ENCODE measurements around the gene PRKAR2A.

PRKAR2A gene

GRCh38 chr3:48847504-48848423 is at the start of gene PRKAR2A:
Gene PRKAR2A (minus strand): TSS chr3:48847874. CDS start chr3:48847596, 278 bp downstream.
- DNase-seq (peak; percentile 90), ATAC-seq (peak; percentile 87)
- H3K27ac Mint-ChIP-seq, result peak within 1 kb of the TSS; percentile 91
- H3K4me3 Mint-ChIP-seq, result peak within 1 kb of the TSS; percentile 85
- H3K27me3 Mint-ChIP-seq, result no peaks in the 10 kb centered on the region
- H3K4me1 Mint-ChIP-seq, result peaks cover 24% of the 10 kb centered on the region
- H3K36me3 Mint-ChIP-seq (ENCODE audit: low read depth), result peaks cover 7% of the 10 kb centered on the region
- no peaks in the 10 kb centered on the region for H3K9me3 Mint-ChIP-seq

GRCh38 chr3:48896936-48897335 is 49.3 kb upstream of the PRKAR2A start:
- peaks cover 2% of the 10 kb centered on the region for H3K36me3 Mint-ChIP-seq (ENCODE audit: low read depth)
- peaks cover 24% of the 10 kb centered on the region for H3K4me1 Mint-ChIP-seq
- no peaks in the 10 kb centered on the region for H3K9me3 Mint-ChIP-seq
- DNase-seq (no peak), ATAC-seq (no peak)
- H3K4me3 Mint-ChIP-seq, result no peak overlapping the region
- peak overlapping the region; percentile 2 for H3K27ac Mint-ChIP-seq
- H3K27me3 Mint-ChIP-seq, result no peaks in the 10 kb centered on the region

- Mint-ChIP-seq H3K27ac (no peak overlapping the region), H3K4me3 (no peak overlapping the region), H3K27me3 (no peaks in the 10 kb centered on the region), H3K36me3 (ENCODE audit: low read depth) (peaks cover 4% of the 10 kb centered on the region), H3K4me1 (peaks cover 22% of the 10 kb centered on the region), H3K9me3 (no peaks in the 10 kb centered on the region)
- DNase-seq (no peak), ATAC-seq (no peak)
Measured at GRCh38 chr3:48894516-48894915, 46.8 kb upstream of the PRKAR2A start.

GRCh38 chr3:48891606-48892005 is 43.9 kb upstream of the PRKAR2A start:
- Mint-ChIP-seq H3K9me3 (no peaks in the 10 kb centered on the region), H3K36me3 (ENCODE audit: low read depth) (peaks cover 4% of the 10 kb centered on the region), H3K4me1 (peaks cover 2% of the 10 kb centered on the region), H3K27me3 (no peaks in the 10 kb centered on the region), H3K4me3 (no peak overlapping the region), H3K27ac (no peak overlapping the region)
- DNase-seq (no peak), ATAC-seq (no peak)

- no peaks in the 10 kb centered on the region for H3K9me3 Mint-ChIP-seq
- peaks cover 6% of the 10 kb centered on the region for H3K36me3 Mint-ChIP-seq (ENCODE audit: low read depth)
- no peak for ATAC-seq
- no peak overlapping the region for H3K4me3 Mint-ChIP-seq
- DNase-seq, result no peak
- no peak overlapping the region for H3K27ac Mint-ChIP-seq
- H3K4me1 Mint-ChIP-seq, result no peaks in the 10 kb centered on the region
- no peaks in the 10 kb centered on the region for H3K27me3 Mint-ChIP-seq
Measured at GRCh38 chr3:48885753-48886152, 38.1 kb upstream of the PRKAR2A start.

- no peaks in the 10 kb centered on the region for H3K4me1 Mint-ChIP-seq
- peaks cover 8% of the 10 kb centered on the region for H3K36me3 Mint-ChIP-seq (ENCODE audit: low read depth)
- DNase-seq (no peak), ATAC-seq (no peak)
- no peak overlapping the region for H3K27ac Mint-ChIP-seq
- no peaks in the 10 kb centered on the region for H3K9me3 Mint-ChIP-seq
- H3K27me3 Mint-ChIP-seq, result no peaks in the 10 kb centered on the region
- H3K4me3 Mint-ChIP-seq, result no peak overlapping the region
Measured at GRCh38 chr3:48881652-48882114, 34.0 kb upstream of the PRKAR2A start.

GRCh38 chr3:48881006-48881405 is 33.3 kb upstream of the PRKAR2A start:
- Mint-ChIP-seq H3K4me1 (no peaks in the 10 kb centered on the region), H3K27me3 (no peaks in the 10 kb centered on the region), H3K36me3 (ENCODE audit: low read depth) (peaks cover 8% of the 10 kb centered on the region), H3K9me3 (no peaks in the 10 kb centered on the region), H3K4me3 (no peak overlapping the region), H3K27ac (no peak overlapping the region)
- DNase-seq (no peak), ATAC-seq (no peak)

- no peak for ATAC-seq
- no peak for DNase-seq
- Mint-ChIP-seq H3K27me3 (no peaks in the 10 kb centered on the region), H3K27ac (no peak overlapping the region), H3K4me3 (no peak overlapping the region), H3K4me1 (no peaks in the 10 kb centered on the region), H3K36me3 (ENCODE audit: low read depth) (peaks cover 6% of the 10 kb centered on the region), H3K9me3 (no peaks in the 10 kb centered on the region)
Measured at GRCh38 chr3:48879994-48880377, 32.3 kb upstream of the PRKAR2A start.

GRCh38 chr3:48879307-48879993 is 31.8 kb upstream of the PRKAR2A start:
- Mint-ChIP-seq H3K36me3 (ENCODE audit: low read depth) (peaks cover 4% of the 10 kb centered on the region), H3K9me3 (no peaks in the 10 kb centered on the region), H3K4me1 (no peaks in the 10 kb centered on the region), H3K27ac (no peak overlapping the region), H3K4me3 (no peak overlapping the region), H3K27me3 (no peaks in the 10 kb centered on the region)
- DNase-seq (no peak), ATAC-seq (no peak)

GRCh38 chr3:48877671-48878070 is 30.0 kb upstream of the PRKAR2A start:
- Mint-ChIP-seq H3K27me3 (no peaks in the 10 kb centered on the region), H3K36me3 (ENCODE audit: low read depth) (peaks cover 6% of the 10 kb centered on the region), H3K9me3 (no peaks in the 10 kb centered on the region), H3K27ac (no peak overlapping the region), H3K4me1 (no peaks in the 10 kb centered on the region), H3K4me3 (no peak overlapping the region)
- DNase-seq (no peak), ATAC-seq (no peak)

GRCh38 chr3:48863122-48863521 is 15.4 kb upstream of the PRKAR2A start:
- Mint-ChIP-seq H3K27me3 (no peaks in the 10 kb centered on the region), H3K9me3 (no peaks in the 10 kb centered on the region), H3K4me3 (no peak overlapping the region), H3K36me3 (ENCODE audit: low read depth) (peaks cover 6% of the 10 kb centered on the region), H3K27ac (no peak overlapping the region), H3K4me1 (no peaks in the 10 kb centered on the region)
- DNase-seq, result no peak
- ATAC-seq, result no peak

- H3K4me3 Mint-ChIP-seq, result no peak overlapping the region
- no peaks in the 10 kb centered on the region for H3K4me1 Mint-ChIP-seq
- DNase-seq, result no peak
- no peak for ATAC-seq
- H3K9me3 Mint-ChIP-seq, result no peaks in the 10 kb centered on the region
- peaks cover 9% of the 10 kb centered on the region for H3K36me3 Mint-ChIP-seq (ENCODE audit: low read depth)
- H3K27me3 Mint-ChIP-seq, result no peaks in the 10 kb centered on the region
- H3K27ac Mint-ChIP-seq, result no peak overlapping the region
Measured at GRCh38 chr3:48859206-48859605, 11.5 kb upstream of the PRKAR2A start.

- ATAC-seq (no peak), DNase-seq (no peak)
- H3K4me1 Mint-ChIP-seq, result no peaks in the 10 kb centered on the region
- H3K4me3 Mint-ChIP-seq, result no peak overlapping the region
- H3K27me3 Mint-ChIP-seq, result no peaks in the 10 kb centered on the region
- no peak overlapping the region for H3K27ac Mint-ChIP-seq
- H3K9me3 Mint-ChIP-seq, result no peaks in the 10 kb centered on the region
- peaks cover 9% of the 10 kb centered on the region for H3K36me3 Mint-ChIP-seq (ENCODE audit: low read depth)
Measured at GRCh38 chr3:48858709-48859108, 11.0 kb upstream of the PRKAR2A start.

- no peak overlapping the region for H3K27ac Mint-ChIP-seq
- H3K4me3 Mint-ChIP-seq, result no peak overlapping the region
- no peaks in the 10 kb centered on the region for H3K9me3 Mint-ChIP-seq
- H3K4me1 Mint-ChIP-seq, result no peaks in the 10 kb centered on the region
- ATAC-seq (no peak), DNase-seq (no peak)
- no peaks in the 10 kb centered on the region for H3K27me3 Mint-ChIP-seq
- peaks cover 9% of the 10 kb centered on the region for H3K36me3 Mint-ChIP-seq (ENCODE audit: low read depth)
Measured at GRCh38 chr3:48857641-48858040, 10.0 kb upstream of the PRKAR2A start.

- no peak overlapping the region for H3K4me3 Mint-ChIP-seq
- H3K36me3 Mint-ChIP-seq (ENCODE audit: low read depth), result peaks cover 6% of the 10 kb centered on the region
- ATAC-seq (no peak), DNase-seq (no peak)
- no peaks in the 10 kb centered on the region for H3K4me1 Mint-ChIP-seq
- no peak overlapping the region for H3K27ac Mint-ChIP-seq
- H3K27me3 Mint-ChIP-seq, result no peaks in the 10 kb centered on the region
- H3K9me3 Mint-ChIP-seq, result no peaks in the 10 kb centered on the region
Measured at GRCh38 chr3:48856469-48856868, 8.8 kb upstream of the PRKAR2A start.

All from activated naive CD8-positive, alpha-beta T cell treated with anti-CD3 and anti-CD28 coated beads, Interleukin-2, amount 50 U/mL, for 24 hours (primary cell).